ENCODE data around the gene NT5DC1.

DNA sequence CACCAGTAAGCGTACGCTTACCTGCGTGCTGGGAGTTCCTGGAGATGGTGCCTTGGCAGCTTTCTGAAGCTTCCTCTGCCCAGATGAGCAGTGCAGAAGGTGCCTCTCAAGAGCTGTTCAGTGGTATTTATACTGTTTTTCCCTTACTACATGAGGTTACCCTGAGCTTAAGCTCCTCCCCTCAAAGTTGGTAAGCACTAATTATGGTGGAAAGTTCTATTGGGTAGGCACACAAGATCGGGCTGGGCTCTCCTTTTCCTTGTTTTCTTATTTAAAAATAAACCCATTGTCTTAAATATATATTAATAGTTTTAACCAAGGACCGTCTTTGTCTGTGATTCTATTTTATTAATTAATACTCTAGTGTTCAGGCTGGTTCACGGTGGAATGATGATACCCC, 25.4 kb downstream of the NT5DC1 start, which contains the start of gene COL10A1:
- TF ChIP-seq, protein P1, sequence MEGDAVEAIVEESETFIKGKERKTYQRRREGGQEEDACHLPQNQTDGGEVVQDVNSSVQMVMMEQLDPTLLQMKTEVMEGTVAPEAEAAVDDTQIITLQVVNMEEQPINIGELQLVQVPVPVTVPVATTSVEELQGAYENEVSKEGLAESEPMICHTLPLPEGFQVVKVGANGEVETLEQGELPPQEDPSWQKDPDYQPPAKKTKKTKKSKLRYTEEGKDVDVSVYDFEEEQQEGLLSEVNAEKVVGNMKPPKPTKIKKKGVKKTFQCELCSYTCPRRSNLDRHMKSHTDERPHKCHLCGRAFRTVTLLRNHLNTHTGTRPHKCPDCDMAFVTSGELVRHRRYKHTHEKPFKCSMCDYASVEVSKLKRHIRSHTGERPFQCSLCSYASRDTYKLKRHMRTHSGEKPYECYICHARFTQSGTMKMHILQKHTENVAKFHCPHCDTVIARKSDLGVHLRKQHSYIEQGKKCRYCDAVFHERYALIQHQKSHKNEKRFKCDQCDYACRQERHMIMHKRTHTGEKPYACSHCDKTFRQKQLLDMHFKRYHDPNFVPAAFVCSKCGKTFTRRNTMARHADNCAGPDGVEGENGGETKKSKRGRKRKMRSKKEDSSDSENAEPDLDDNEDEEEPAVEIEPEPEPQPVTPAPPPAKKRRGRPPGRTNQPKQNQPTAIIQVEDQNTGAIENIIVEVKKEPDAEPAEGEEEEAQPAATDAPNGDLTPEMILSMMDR (IDR thresholded peaks at IDR 0.05): no peak
- TF ChIP-seq POLR2A (IDR thresholded peaks at IDR 0.05): no peak
